LNCaP clone FGC (cell line): Measurements from ENCODE around the gene SKIC8.

ENCODE experiments used
- DNase-seq: peaks from one replicate; pipeline ENCODE4 v3.0.0-alpha.2; 2011; ENCODE audit warnings: low read depth
- H3K4me3 ChIP-seq: 2 replicates; pipeline ENCODE4 v1.5.1; 2011; ENCODE audit warnings: mild to moderate bottlenecking, low read depth, low read length, control low read depth
- TF ChIP-seq, protein P1 (sequence below): IDR thresholded peaks from 2 replicates; pipeline ENCODE4 v1.5.1; 2012; ENCODE audit warnings: mild to moderate bottlenecking; ENCODE audit not compliant: control insufficient read depth, insufficient read depth; ENCODE audit errors: extremely low read depth

Gene SKIC8

GRCh38 chr15:78237146-78237545 is 62.3 kb downstream of the SKIC8 start:
- TF ChIP-seq, protein P1, sequence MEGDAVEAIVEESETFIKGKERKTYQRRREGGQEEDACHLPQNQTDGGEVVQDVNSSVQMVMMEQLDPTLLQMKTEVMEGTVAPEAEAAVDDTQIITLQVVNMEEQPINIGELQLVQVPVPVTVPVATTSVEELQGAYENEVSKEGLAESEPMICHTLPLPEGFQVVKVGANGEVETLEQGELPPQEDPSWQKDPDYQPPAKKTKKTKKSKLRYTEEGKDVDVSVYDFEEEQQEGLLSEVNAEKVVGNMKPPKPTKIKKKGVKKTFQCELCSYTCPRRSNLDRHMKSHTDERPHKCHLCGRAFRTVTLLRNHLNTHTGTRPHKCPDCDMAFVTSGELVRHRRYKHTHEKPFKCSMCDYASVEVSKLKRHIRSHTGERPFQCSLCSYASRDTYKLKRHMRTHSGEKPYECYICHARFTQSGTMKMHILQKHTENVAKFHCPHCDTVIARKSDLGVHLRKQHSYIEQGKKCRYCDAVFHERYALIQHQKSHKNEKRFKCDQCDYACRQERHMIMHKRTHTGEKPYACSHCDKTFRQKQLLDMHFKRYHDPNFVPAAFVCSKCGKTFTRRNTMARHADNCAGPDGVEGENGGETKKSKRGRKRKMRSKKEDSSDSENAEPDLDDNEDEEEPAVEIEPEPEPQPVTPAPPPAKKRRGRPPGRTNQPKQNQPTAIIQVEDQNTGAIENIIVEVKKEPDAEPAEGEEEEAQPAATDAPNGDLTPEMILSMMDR: no peak
- DNase-seq: no peak
- no peak overlapping the region for H3K4me3 ChIP-seq

GRCh38 chr15:78236491-78236890 is 62.9 kb downstream of the SKIC8 start:
- TF ChIP-seq, protein P1: no peak
- H3K4me3 ChIP-seq: no peak overlapping the region
- no peak for DNase-seq

- TF ChIP-seq, protein P1: no peak
- no peak within 1 kb of the TSS for H3K4me3 ChIP-seq
- no peak for DNase-seq
These were observed 64.8 kb downstream of the SKIC8 start, which contains the start of gene ACSBG1 for GRCh38 chr15:78234515-78235040. TSS of gene ACSBG1 (minus strand) at chr15:78234565. CDS start at chr15:78234501, 64 bp downstream.

DNA sequence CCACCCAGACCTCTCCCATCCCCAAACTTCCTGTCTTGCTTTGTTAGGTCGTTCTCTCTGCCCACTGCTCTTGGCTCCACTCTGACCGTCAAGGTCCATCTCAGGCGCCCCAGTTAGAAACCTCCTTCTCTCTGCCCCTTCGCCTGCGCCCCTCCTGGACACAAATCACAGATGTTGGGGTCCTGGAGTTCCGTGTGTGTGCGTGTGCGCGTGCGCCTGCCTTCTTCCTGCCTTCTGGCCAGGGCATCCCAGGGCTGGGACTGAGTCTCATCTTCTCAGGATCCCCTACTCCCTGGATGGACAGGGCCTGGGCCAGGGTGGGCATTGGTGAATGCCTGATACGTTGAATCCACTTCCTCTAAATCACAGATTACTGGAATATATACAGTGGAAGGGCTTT is 65.9 kb downstream of the SKIC8 start:
- TF ChIP-seq, protein P1: no peak
- DNase-seq: no peak

More for the DNA sequence above, 65.9 kb downstream of the SKIC8 start:
- H3K4me3 ChIP-seq: no peak overlapping the region
